ENCODE data around the gene CMYA5. TPM values are rescaled to one million over a fixed set of nuclear protein-coding genes. Genes with fewer than 3 reads are reported as not detected.

Gene CMYA5
- total and polyA plus RNA-seq, 7 donors: 0.46 to 21.0 (median 5.2) TPM

GRCh38 chr5:79825802-79826201 is 136.2 kb downstream of the CMYA5 start:
- Histone ChIP-seq H3K36me3 (no peaks in the 10 kb centered on the region), H3K4me3 (no peak overlapping the region), H3K27ac (no peak overlapping the region), H3K27me3 (no peaks in the 10 kb centered on the region), H3K9me3 (no peaks in the 10 kb centered on the region), H3K4me1 (no peaks in the 10 kb centered on the region)
- no peak for TF ChIP-seq POLR2AphosphoS5 (IDR thresholded peaks at IDR 0.05)
- TF ChIP-seq EP300 (IDR thresholded peaks at IDR 0.05): no peak
- TF ChIP-seq CTCF (IDR thresholded peaks at IDR 0.05): no peak
- no peak for TF ChIP-seq POLR2A (IDR thresholded peaks at IDR 0.05)
- WGBS, 2 donors: 67 to 72% methylated on average over 1 of the region's 1 CpG
- no peak for DNase-seq
- intact Hi-C loops (cut with DNase I): no loop called here

- Histone ChIP-seq H3K9me3 (no peaks in the 10 kb centered on the region), H3K27ac (no peak overlapping the region), H3K27me3 (no peaks in the 10 kb centered on the region), H3K36me3 (no peaks in the 10 kb centered on the region), H3K4me3 (no peak overlapping the region), H3K4me1 (no peaks in the 10 kb centered on the region)
- 91 to 96% methylated on average over 2 of the region's 2 CpGs for WGBS, 2 donors
- no peak for TF ChIP-seq EP300 (IDR thresholded peaks at IDR 0.05)
- no peak for DNase-seq
- intact Hi-C loops (cut with DNase I): no loop called here
These were observed 137.6 kb downstream of the CMYA5 start for GRCh38 chr5:79827159-79827629.

GRCh38 chr5:79829260-79829659 is 139.6 kb downstream of the CMYA5 start:
- whole genome bisulfite sequencing, 2 donors: 64% methylated on average over 9 of the region's 9 CpGs

GRCh38 chr5:79831381-79832309 is 142.0 kb downstream of the CMYA5 start:
- Histone ChIP-seq H3K9me3 (no peaks in the 10 kb centered on the region), H3K27me3 (no peaks in the 10 kb centered on the region), H3K4me3 (no peak overlapping the region), H3K4me1 (peaks cover 0 to 17% (median 8%) of the 10 kb centered on the region in 4 donors), H3K27ac (no peak overlapping the region), H3K36me3 (no peaks in the 10 kb centered on the region)
- DNase-seq: no peak
- intact Hi-C loops (cut with DNase I): no loop called here
- WGBS, 2 donors: 79 to 80% methylated on average over 10 of the region's 10 CpGs
- TF ChIP-seq CTCF (IDR thresholded peaks at IDR 0.05) (no peak), POLR2A (IDR thresholded peaks at IDR 0.05) (no peak), EP300 (IDR thresholded peaks at IDR 0.05) (no peak), POLR2AphosphoS5 (IDR thresholded peaks at IDR 0.05) (no peak)

More at GRCh38 chr5:79829260-79829659, 139.6 kb downstream of the CMYA5 start:
- H3K27me3 ChIP-seq: no peaks in the 10 kb centered on the region
- peaks cover 0 to 5% (median 2%) of the 10 kb centered on the region in 4 donors for H3K4me1 ChIP-seq
- no peak for TF ChIP-seq POLR2A (IDR thresholded peaks at IDR 0.05)
- TF ChIP-seq POLR2AphosphoS5 (IDR thresholded peaks at IDR 0.05): no peak
- no peak for TF ChIP-seq CTCF (IDR thresholded peaks at IDR 0.05)
- H3K27ac ChIP-seq: no peak overlapping the region
- intact Hi-C loops (cut with DNase I): no loop called here
- H3K9me3 ChIP-seq: no peaks in the 10 kb centered on the region
- DNase-seq: no peak
- no peak overlapping the region for H3K4me3 ChIP-seq
- H3K36me3 ChIP-seq: no peaks in the 10 kb centered on the region

- H3K36me3 ChIP-seq: no peaks in the 10 kb centered on the region
- H3K9me3 ChIP-seq: no peaks in the 10 kb centered on the region
- peaks cover 0 to 20% (median 13%) of the 10 kb centered on the region in 4 donors for H3K4me1 ChIP-seq
- no peaks in the 10 kb centered on the region for H3K27me3 ChIP-seq
- TF ChIP-seq CTCF (IDR thresholded peaks at IDR 0.05): no peak
- TF ChIP-seq EP300 (IDR thresholded peaks at IDR 0.05): no peak
- no peak for TF ChIP-seq POLR2A (IDR thresholded peaks at IDR 0.05)
- TF ChIP-seq POLR2AphosphoS5 (IDR thresholded peaks at IDR 0.05): no peak
- no peak overlapping the region for H3K27ac ChIP-seq
- no peak for DNase-seq
- intact Hi-C loops (cut with DNase I): no loop called here
- 73 to 75% methylated on average over 4 of the region's 4 CpGs for WGBS, 2 donors
- no peak overlapping the region for H3K4me3 ChIP-seq
These were observed 143.3 kb downstream of the CMYA5 start for GRCh38 chr5:79832911-79833310.
